HT1080 (cell line): ENCODE data around the gene KIAA0586. TPM values are rescaled to one million over a fixed set of nuclear protein-coding genes. Genes with fewer than 3 reads are reported as not detected.
"Not testable (repeated sequence)": the region's sequence is repeated elsewhere in the genome, so short reads cannot be mapped to it uniquely, and the experiment has no call there.

Source experiments
- DNase-seq: peaks from one replicate; pipeline ENCODE4 v3.0.0-alpha.2; 2015; ENCODE audit warnings: low read depth
- total RNA-seq: library from RNA; depleted of rRNA; stranded (reverse); fragments of >200 nt; shearing (Covaris generic); gene quantifications from 2 replicates; pipeline ENCODE4 v1.2.3, GENCODE V29; 2014

KIAA0586 gene
- total RNA-seq, 1 experiment from 2014 or later, result 34.2 TPM

- no peak for DNase-seq
These were observed 115.7 kb downstream of the KIAA0586 start for GRCh38 chr14:58543253-58543652.

GRCh38 chr14:58547649-58548048, 120.1 kb downstream of the KIAA0586 start:
- DNase-seq, result no peak

GRCh38 chr14:58549105-58549757, 121.7 kb downstream of the KIAA0586 start:
- DNase-seq, result no peak

DNA sequence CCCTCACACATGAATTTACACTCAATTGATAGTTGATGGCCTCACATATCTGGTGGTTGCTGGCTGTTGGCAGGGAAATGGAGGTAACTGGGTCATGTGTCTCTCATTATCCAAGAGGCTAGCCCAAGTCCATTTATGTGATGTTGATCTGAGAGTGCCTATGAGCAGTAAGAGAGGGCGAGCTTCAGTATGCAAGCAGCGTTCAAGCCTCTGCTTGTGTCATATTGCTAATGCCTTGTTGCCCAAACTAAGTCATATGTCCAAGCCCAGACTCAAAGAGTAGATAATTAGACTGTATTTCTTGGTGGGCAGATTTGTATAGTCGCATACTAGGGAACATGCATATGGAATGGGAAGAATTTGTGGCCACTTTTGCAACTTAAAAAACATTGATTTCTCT, 126.4 kb downstream of the KIAA0586 start:
- DNase-seq, result no peak

- no peak for DNase-seq
These were observed 128.1 kb downstream of the KIAA0586 start for GRCh38 chr14:58555647-58556046.

- no peak for DNase-seq
These were observed 129.7 kb downstream of the KIAA0586 start for GRCh38 chr14:58557242-58557641.

DNA sequence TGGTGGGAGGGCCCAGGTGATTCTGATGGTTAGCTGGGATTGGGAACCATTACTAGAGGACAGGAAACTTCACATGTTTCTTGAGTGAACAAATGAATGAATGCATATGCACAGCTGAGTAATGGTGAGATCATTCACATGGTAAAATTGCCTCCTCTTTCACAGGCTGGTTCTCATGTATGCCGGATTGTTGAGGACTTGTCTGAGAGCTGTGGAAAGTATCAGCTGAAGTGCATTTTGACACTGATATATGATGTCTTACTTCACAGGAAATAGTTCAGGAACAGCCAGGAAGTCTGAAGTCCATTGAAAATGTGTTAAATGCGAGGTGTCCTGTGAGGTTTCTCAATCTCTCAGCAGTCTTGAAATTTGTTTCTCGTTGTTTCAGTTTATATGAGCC, 132.7 kb downstream of the KIAA0586 start:
- DNase-seq, result peak; percentile 76

- DNase-seq, result no peak
These were observed 134.6 kb downstream of the KIAA0586 start for GRCh38 chr14:58562141-58562540.

DNA sequence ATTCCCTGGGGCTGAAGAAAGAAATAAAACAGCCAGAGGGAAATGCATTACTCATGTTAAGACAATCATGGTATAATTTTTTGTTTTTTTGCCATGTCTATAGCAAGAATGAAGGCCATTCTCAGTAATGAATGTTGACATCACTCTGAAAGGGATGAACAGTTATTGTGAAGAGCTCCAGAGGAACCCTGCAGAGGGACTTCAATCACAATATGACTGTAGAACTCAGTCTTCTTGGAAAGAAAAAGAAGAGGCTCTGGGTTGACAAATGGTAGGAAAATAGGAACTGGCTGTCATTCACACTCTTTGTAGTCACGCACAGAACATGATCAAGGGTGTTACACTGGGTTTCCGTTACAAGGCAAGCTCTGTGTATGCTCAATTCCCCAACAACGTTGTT, 136.5 kb downstream of the KIAA0586 start:
- DNase-seq, result no peak

- no peak for DNase-seq
These were observed 138.3 kb downstream of the KIAA0586 start for GRCh38 chr14:58565832-58566231.

GRCh38 chr14:58566979-58567378, 139.5 kb downstream of the KIAA0586 start:
- DNase-seq, result no peak

DNA sequence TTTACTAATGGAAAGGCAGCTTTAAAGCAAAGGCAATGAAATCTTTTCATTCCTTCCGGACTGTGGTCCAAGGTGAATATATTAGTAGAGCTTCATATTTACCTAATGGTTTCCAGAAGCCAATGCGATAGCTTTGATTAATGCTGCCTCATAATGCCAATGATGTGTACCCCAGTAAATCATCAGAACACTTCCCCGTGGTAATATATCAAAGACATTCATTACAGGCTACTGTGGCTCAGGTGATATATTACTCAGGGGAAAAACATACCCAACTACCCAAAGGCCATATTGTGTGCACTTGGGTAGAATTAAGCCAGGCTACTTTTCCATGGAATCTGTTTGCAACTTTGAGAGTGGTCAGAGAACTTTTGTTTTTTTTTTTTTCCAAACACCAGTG, 140.8 kb downstream of the KIAA0586 start:
- no peak for DNase-seq

DNA sequence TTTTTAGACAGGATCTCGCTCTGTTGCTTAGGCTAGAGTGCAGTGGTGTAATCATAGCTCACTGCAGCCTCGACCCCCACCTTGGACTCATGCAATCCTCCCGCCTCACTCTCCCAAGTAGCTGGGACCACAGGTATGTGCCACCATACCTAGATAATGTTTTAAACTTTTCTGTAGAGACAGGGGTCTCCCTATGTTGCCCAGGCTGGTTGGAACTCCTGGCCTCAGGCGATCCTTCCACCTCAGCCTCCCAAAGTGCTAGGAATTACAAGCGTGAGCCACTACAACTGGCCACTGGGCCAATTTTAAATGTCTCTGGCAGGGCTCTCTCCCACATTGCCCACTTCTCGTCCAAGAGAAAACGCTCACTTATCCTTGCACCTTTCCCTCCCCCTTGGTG, 143.7 kb downstream of the KIAA0586 start:
- no peak for DNase-seq

DNA sequence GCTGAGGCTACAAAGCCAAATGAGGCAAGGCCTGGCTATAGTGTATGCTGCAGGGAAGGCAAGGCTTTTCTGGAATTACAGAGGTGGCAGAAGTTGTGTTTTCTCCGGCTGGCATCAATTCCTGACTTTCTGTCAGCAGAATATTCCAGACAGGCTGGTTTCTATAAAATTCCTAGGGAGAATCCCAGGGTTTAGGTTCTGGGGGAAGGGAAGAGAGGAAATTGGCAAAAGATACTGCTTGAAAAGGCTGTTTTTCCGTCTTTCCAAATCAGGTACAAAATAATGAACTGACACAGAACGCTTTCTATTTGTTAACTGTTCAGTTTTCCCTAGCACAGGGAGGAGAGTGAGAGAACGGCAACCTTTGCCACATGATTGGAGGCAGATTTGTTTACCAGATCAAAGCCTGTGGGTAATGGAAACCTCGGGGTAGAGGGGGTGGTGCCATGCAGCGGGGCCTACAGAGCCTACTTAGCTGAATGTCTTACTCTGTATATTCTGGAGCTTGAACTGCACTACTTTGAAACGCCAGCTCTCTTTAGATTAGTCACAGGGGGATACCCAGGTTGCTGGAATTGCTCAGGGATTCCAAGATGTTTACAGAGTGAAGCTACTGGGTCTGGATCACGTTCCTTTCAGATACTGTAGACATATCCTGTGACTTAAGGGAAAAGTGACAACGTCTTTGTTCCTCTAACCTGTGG, 144.4 kb downstream of the KIAA0586 start:
- DNase-seq, result peak; percentile 44

DNA sequence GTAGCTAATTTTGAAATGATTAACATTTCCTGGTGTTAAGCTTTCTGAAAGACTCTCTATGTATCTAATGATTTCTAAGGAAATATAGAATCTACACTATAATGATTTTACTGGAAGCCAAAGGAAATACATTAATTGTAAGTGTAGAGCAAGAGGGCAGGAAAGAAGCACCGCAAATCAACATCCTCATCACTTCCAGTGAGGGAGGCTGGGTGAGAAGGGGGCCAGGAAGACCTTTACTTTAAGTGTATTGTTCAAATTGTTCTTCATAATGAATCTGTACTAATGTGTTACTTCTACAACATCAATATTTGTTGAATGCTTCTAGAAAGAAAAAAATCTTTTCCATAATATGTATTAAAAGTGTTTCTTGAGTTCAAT, 144.9 kb downstream of the KIAA0586 start:
- no peak for DNase-seq

DNA sequence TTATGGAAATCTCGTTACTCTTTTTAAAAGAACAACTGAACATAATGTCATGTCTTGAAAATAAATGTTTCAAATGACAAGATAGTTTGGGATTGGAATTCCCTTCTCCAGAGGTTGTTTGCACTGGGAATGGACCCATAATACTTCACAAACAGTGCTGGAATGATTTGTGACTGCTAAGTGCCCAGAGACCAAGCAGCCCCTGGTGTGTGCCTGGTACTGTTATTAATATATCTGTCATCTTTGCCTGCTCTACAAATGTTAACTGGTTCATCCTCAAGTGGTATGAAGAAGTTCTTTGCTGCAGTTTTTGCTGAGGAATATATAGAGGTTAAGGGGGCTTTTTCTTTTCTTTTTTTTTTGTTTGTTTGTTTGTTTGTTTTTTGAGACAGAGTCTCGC, 145.3 kb downstream of the KIAA0586 start:
- DNase-seq, result no peak

- no peak for DNase-seq
These were observed 147.1 kb downstream of the KIAA0586 start for GRCh38 chr14:58574623-58575022.

DNA sequence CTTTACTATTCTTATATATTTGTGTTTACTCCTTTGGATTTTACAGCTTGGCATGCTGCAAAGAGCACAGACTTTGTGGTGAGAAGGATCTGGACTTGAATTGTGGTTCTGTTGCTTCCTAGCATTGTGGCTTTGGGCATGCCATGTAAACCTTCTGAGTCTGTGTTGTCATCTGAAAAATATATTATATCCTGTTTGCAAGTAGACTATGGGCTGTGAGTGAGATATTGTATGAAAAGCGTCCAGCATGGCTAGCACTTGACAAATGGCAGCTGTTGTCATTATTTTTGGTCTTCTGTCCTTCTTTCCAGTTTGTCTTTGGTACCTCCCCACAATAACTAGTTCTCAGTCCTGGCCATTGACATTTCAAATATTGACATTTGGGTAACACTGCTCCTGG, 148.4 kb downstream of the KIAA0586 start:
- no peak for DNase-seq

- DNase-seq, result not testable (repeated sequence)
These were observed 152.5 kb downstream of the KIAA0586 start for GRCh38 chr14:58580035-58580434.

DNA sequence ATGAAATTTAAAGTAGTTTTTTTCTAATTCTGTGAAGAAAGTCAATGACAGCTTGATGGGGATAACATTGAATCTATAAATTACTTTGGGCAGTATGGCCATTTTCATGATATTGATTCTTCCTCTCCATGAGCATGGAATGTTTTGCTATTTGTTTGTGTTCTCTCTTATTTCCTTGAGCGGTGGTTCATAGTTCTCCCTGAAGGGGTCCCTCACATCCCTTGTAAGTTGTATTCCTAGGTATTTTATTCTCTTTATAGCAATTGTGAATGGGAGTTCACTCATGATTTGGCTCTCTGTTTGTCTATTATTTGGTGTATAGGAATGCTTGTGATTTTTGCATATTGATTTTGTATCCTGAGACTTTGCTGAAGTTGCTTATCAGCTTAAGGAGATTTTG, 153.9 kb downstream of the KIAA0586 start:
- DNase-seq, result not testable (repeated sequence)

DNA sequence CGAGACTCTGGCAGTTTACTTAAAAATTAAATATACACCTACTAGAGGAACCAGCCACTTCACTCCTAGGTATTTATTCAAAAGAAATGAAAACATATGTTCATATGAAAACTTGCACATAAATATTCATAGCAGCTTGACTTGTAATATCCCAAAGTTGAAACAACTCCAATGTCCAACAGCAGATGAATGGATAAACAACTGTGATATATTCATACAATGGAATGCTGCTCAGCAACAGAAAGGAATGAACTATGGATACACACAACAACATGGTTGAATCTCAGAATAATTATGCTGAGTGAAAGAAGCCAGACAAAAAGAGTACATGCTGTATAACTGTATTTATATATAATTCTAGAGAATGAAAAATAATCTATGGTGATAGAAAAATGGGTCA, 156.9 kb downstream of the KIAA0586 start:
- no peak for DNase-seq

DNA sequence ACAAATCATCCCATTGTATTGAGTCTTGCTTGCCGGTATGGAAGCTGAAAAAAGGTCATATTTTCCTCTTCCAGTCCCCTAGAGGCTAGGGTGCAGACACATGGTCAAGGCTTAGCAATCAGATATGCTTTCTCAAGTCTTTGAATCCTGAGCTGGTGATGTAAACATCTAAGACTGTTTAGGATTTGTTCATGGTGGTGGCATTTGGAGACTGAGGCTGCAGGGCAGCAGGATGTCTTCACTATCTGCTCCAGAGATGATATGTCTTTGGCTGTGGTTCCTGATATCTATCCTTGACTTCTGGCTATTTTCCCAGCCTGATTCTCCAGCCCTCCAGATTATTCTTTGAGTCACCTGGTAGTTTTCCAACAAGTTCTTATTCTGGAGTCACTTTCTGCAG, 159.8 kb downstream of the KIAA0586 start:
- no peak for DNase-seq

- not testable (repeated sequence) for DNase-seq
These were observed 160.8 kb downstream of the KIAA0586 start for GRCh38 chr14:58588321-58588720.
